DMS114 treated with DMSO at 0.1 percent for 48 hours (cell line): ENCODE results near the gene VSIG8.

Source experiments
- DNase-seq: peaks from one replicate; lab custom pipeline; 2025; ENCODE audit not compliant: unreplicated experiment; lab: John Stamatoyannopoulos, UW

The VSIG8 gene

DNA sequence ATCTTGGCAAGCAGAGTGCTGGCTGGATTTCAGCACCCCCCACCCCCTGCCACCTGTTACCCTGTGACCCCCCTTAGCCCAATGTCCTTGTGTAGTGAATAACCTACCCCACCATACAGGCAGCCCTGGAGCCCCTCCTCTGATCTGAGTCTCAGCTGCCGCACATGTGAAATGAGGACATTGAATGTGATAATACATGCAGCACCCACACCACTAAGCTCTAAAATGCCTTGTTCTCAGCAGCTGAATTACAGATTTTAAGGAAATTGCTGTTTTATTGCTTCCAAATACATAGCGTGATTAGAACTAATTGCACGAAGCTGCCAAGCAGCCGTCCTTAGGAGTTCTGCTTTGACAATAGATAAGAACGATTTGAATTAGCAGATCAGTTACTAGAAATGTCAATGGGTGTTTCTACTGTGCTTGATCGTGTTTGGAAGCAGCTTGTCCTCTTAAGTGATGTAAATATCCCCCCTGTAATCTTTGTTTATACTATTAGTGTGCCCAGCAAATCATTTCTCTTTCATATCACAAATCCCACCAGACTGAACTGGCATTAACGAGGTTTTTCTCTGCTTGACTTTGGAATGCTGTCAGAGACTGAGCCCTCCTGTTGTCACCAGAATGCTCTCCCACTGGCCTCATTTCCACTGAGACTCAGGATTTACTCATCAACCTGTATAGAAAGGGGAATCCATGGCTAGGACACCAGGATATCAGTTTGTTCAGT, 30.9 kb downstream of the VSIG8 start:
- no peak for DNase-seq

DNA sequence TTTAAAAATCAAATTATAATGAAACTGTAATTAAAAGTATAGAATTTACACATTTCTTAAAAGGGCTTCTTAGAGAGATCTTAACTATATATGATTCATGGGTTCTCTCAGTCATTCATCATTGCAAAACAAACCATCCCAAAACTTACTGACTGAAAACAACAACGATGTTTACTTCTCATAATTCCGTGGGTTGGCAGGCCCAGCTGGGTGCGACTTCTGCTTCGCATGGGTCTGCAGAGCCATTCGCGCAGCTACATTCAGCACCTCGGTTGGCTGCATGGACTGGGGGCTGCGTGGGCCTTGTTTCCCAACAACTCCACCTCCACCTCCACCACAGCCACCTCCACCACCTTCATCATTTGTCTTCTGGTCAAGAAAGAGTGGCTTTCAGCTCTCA, 31.7 kb downstream of the VSIG8 start:
- no peak for DNase-seq

DNA sequence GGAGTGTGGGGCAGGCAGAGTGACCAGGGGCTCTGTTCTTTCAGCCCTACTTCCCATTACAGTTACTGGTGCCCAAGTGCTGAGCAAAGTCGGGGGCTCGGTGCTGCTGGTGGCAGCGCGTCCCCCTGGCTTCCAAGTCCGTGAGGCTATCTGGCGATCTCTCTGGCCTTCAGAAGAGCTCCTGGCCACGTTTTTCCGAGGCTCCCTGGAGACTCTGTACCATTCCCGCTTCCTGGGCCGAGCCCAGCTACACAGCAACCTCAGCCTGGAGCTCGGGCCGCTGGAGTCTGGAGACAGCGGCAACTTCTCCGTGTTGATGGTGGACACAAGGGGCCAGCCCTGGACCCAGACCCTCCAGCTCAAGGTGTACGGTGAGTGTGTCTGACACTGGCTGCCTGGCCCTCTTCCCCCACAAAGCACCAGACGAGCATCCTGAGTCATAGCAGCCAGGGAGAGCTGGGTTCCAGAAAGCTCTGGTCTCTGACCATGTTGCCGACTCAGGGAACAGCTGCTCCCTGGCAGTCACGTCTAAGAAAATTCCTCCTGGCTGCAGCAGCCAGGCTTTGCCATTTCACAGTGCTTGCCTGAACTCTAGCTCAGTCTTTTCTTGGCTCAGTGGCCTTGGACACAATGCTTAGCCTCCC, 32.5 kb downstream of the VSIG8 start:
- DNase-seq, result no peak

- no peak for DNase-seq
Observed at GRCh38 chr1:159829273-159829634, 33.2 kb downstream of the VSIG8 start.

GRCh38 chr1:159828581-159829272, 33.7 kb downstream of the VSIG8 start:
- DNase-seq, result no peak

DNA sequence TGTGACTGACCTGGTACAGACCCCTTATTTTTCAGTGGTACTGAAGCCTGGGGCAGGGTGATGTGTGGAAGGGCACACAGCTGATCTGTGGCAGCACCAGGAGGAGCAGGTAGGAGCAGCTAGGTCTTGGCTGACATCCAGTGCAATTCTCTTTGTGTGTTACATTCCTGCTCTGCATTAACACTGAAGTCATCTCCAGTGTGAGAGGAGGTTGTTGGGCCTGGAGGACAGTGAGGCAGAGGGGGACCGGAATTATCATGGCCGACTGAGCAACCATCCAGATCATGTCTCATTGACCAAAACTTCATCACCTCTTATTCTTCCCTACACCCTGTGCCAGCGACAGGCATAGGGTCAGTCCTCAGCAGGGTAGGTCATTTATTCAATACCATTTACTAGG, 34.3 kb downstream of the VSIG8 start:
- DNase-seq, result no peak

- no peak for DNase-seq
Observed at GRCh38 chr1:159827549-159827948, 34.9 kb downstream of the VSIG8 start.

DNA sequence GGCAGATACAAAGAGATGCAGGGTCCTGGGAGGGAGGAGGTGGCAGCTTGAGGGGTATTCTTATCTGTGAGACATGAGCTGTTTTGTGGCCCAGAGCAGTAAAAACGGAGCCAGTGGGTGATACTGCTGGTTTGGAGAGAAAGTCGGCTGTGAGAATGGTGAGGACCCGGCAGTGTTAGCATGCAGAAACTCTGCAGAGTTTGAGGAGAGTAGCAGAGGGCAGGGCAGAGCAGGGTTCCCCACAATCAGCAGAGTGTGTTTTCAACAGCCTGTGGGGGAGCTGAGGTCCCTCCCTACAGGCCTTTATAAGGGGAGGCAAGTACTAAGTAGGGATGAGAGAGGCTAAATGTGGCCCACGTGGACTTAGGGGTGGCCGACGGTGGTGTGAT, 35.4 kb downstream of the VSIG8 start:
- no peak for DNase-seq

- no peak for DNase-seq
Observed at GRCh38 chr1:159826441-159827101, 35.9 kb downstream of the VSIG8 start, which contains the start of gene SLAMF8. Gene SLAMF8, plus strand, starts transcription at chr1:159826873. Its CDS starts 26 bp downstream, at chr1:159826899.

GRCh38 chr1:159825564-159825963, 36.9 kb downstream of the VSIG8 start:
- no peak for DNase-seq

DNA sequence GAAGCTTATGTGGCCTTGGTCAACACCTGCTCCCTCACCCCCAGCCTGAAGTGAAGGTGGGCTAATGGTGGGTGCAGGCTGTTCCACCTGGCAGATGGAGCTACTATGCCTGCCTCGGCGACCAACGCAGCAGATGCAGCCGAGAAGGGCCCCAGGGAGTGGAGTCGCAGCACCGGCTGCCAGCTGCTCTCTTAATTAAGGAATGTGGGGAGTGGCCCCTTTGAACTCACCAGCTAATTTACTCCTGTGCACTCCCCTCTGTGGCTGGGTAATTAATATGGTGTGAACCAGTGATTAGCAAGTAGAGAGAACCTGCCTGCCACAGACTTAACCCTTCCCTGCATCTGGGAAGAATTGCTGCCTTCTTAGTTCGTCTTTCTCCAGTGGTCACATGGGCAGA, 39.1 kb downstream of the VSIG8 start:
- DNase-seq, result no peak

- no peak for DNase-seq
Observed at GRCh38 chr1:159821171-159821867, 41.1 kb downstream of the VSIG8 start.

- DNase-seq, result no peak
Observed at GRCh38 chr1:159817276-159818041, 45.0 kb downstream of the VSIG8 start.

DNA sequence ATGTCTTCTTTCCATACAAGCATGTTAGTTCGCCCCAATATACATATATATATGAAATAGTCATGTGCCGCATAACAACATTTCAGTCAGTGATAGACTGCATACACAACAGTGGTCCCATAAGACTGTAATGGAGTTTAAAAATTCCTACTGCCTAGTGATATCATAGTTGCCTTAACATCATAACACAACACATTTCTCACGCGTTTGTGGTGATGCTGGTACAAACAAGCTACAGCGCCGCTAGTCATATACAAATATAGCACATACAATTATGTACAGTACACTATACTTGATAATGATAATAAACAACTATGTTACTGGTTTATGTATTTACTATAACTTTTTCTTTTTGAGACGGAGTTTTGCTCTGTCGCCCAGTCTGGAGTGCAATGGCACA, 46.5 kb downstream of the VSIG8 start:
- DNase-seq, result no peak

GRCh38 chr1:159804924-159805323, 57.5 kb downstream of the VSIG8 start:
- no peak for DNase-seq
